AG04450 (cell line): ENCODE measurements around the gene EXOC1. TPM values are rescaled to one million over a fixed set of nuclear protein-coding genes. Genes with fewer than 3 reads are reported as not detected.

ENCODE experiments used
- CTCF ChIA-PET: fragments of 300-600, 350-600 bp; formaldehyde crosslinking; extraction: SDS; loops from one replicate; lab custom pipeline; 2022; ENCODE audit warnings: antibody characterized with exemption, inconsistent platforms; lab: Charles Lee
- POLR2A ChIA-PET: fragments of 350-600 bp; formaldehyde crosslinking; extraction: SDS; loops from one replicate; lab custom pipeline; 2021; ENCODE audit warnings: antibody characterized with exemption, inconsistent platforms; lab: Yijun Ruan, JAX
- DNase-seq: peaks from one replicate; pipeline ENCODE4 v3.0.0-alpha.2; 2011; ENCODE audit warnings: low read depth, low spot score
- H3K27ac ChIP-seq: one replicate; pipeline ENCODE4 v1.5.1; 2012; ENCODE audit warnings: low read depth, low read length, control low read depth
- H3K27me3 ChIP-seq: one replicate; pipeline ENCODE4 v1.6.0; 2012; ENCODE audit warnings: low read length; ENCODE audit not compliant: control insufficient read depth, insufficient read depth
- H3K4me3 ChIP-seq: 2 replicates; pipeline ENCODE4 v1.5.1; 2011; ENCODE audit warnings: mild to moderate bottlenecking, low read depth, low read length, control low read depth
- H3K9me3 ChIP-seq: 2 replicates; pipeline ENCODE4 v1.5.1; 2012; ENCODE audit warnings: low read length; ENCODE audit not compliant: control insufficient read depth, insufficient read depth
- CTCF ChIP-seq: IDR thresholded peaks from 2 replicates; pipeline ENCODE4 v1.5.1; 2011; ENCODE audit warnings: low read depth, low read length, control low read depth, inconsistent platforms
- polyA plus RNA-seq: library from polyadenylated mRNA; depleted of rRNA; stranded (reverse); fragments of >200 nt; gene quantifications from 2 replicates; pipeline ENCODE4 v1.2.3, GENCODE V29; 2011

Gene EXOC1
- polyA plus RNA-seq, 1 experiment: 35.2 TPM

GRCh38 chr4:55871299-55871800 lies 17.9 kb downstream of the EXOC1 start:
- no peaks in the 10 kb centered on the region for H3K9me3 ChIP-seq
- TF ChIP-seq CTCF: no peak
- POLR2A ChIA-PET: no interaction called here
- CTCF ChIA-PET: interaction anchor here (0.6 kb wide), 1 partner anchor 423 kb away, joined by 3 read pairs; no protein-coding TSS in a partner anchor
- no peak overlapping the region for H3K27ac ChIP-seq
- H3K4me3 ChIP-seq: no peak overlapping the region
- H3K27me3 ChIP-seq: no peaks in the 10 kb centered on the region
- no peak for DNase-seq

GRCh38 chr4:55874831-55875230 lies 21.4 kb downstream of the EXOC1 start:
- ChIA-PET POLR2A (interaction anchor here (0.6 kb wide), 1 partner anchor 74 kb away, joined by 3 read pairs; no protein-coding TSS in a partner anchor), CTCF (interaction anchor here (0.9 to 1.1 kb wide), 2 partner anchors 9 to 74 kb away, joined by 3 to 4 read pairs; partner anchors contain the start of gene CEP135)
- TF ChIP-seq CTCF: no peak

GRCh38 chr4:55876387-55876786 lies 22.9 kb downstream of the EXOC1 start:
- no peak overlapping the region for H3K27ac ChIP-seq
- TF ChIP-seq CTCF: no peak
- no peaks in the 10 kb centered on the region for H3K27me3 ChIP-seq
- ChIA-PET POLR2A (no interaction called here), CTCF (interaction anchor here (2.2 kb wide), 1 partner anchor 9 kb away, joined by 19 read pairs; no protein-coding TSS in a partner anchor)
- DNase-seq: no peak
- no peak overlapping the region for H3K4me3 ChIP-seq
- H3K9me3 ChIP-seq: no peaks in the 10 kb centered on the region

More at GRCh38 chr4:55874831-55875230, 21.4 kb downstream of the EXOC1 start:
- Histone ChIP-seq H3K4me3 (no peak overlapping the region), H3K27ac (no peak overlapping the region), H3K27me3 (no peaks in the 10 kb centered on the region), H3K9me3 (no peaks in the 10 kb centered on the region)
- DNase-seq: no peak

GRCh38 chr4:55879224-55879623 lies 25.8 kb downstream of the EXOC1 start:
- Histone ChIP-seq H3K27ac (no peak overlapping the region), H3K27me3 (no peaks in the 10 kb centered on the region), H3K9me3 (no peaks in the 10 kb centered on the region), H3K4me3 (no peak overlapping the region)
- ChIA-PET CTCF (interaction anchor here (2.2 kb wide), 1 partner anchor 12 kb away, joined by 10 read pairs; no protein-coding TSS in a partner anchor), POLR2A (no interaction called here)
- no peak for DNase-seq
- no peak for TF ChIP-seq CTCF

DNA sequence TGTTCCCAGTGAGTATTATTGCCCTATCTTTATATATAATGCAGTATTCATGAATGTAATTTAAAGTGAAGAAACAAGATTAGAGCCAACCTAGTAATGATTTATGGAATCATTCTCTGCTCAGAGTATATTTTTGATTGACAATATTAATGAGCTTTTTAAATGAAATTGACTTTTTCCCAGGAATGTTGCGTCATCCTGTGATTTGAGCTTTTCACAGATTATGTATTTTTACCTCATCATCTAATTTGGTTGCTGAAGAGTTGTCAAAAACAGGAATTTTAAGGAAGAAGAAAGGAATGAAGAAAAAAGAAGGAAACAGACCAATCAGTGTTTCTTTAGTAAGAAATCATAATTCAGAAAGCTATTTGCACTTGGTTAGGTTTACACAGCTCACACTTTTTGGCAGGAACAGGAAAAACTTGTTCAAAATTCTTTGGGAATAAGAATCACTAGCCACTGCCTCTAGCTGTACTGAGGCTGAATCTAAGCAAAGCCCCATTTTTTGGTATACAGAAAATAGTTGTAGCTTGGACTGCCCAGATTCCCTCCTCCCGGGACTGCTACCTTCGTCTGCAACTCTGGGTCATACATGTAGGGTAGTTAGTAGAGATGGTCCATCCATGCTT lies 27.3 kb downstream of the EXOC1 start:
- DNase-seq: no peak
- ChIA-PET CTCF (interaction anchor here (2.2 kb wide), 1 partner anchor 14 kb away, joined by 10 read pairs; no protein-coding TSS in a partner anchor), POLR2A (interaction anchor here (0.7 kb wide), 1 partner anchor 56 kb away, joined by 3 read pairs; no protein-coding TSS in a partner anchor)

More for the DNA sequence above, 27.3 kb downstream of the EXOC1 start:
- Histone ChIP-seq H3K27ac (no peak overlapping the region), H3K4me3 (no peak overlapping the region), H3K9me3 (no peaks in the 10 kb centered on the region), H3K27me3 (no peaks in the 10 kb centered on the region)
- no peak for TF ChIP-seq CTCF
